Suprapubic skin (tissue), 4 donors: ENCODE data around the gene PGPEP1. TPM values are rescaled to one million over a fixed set of nuclear protein-coding genes. Genes with fewer than 3 reads are reported as not detected.
"Not testable (repeated sequence)": the region's sequence is repeated elsewhere in the genome, so short reads cannot be mapped to it uniquely, and the experiment has no call there.

Source experiments
- DNase-seq, 2 donors: peaks; one replicate each; pipeline ENCODE4 v3.0.0-alpha.2; 2019; ENCODE audit warnings: low spot score in 2 of 2
- H3K27ac ChIP-seq: fragments of 200-600 bp; sonication (generic); one replicate; pipeline ENCODE4 v1.5.1; 2019
- H3K27me3 ChIP-seq: fragments of 200-600 bp; sonication (generic); one replicate; pipeline ENCODE4 v1.5.1; 2019
- H3K36me3 ChIP-seq: fragments of 200-600 bp; sonication (generic); one replicate; pipeline ENCODE4 v1.5.1; 2019
- H3K4me1 ChIP-seq: fragments of 200-600 bp; sonication (generic); one replicate; pipeline ENCODE4 v1.5.1; 2019
- H3K4me3 ChIP-seq: fragments of 200-600 bp; sonication (generic); one replicate; pipeline ENCODE4 v1.5.1; 2019; ENCODE audit warnings: mild to moderate bottlenecking
- H3K9me3 ChIP-seq: fragments of 200-600 bp; sonication (generic); one replicate; pipeline ENCODE4 v1.5.1; 2019
- EP300 ChIP-seq: sonication (generic); formaldehyde crosslinking; IDR thresholded peaks from one replicate; pipeline ENCODE4 v1.6.1; 2017; ENCODE audit warnings: antibody characterized with exemption
- POLR2A ChIP-seq, 2 donors: fragments of 450-650 bp; IDR thresholded peaks; one replicate each; pipeline ENCODE4 v1.6.1; 2017; ENCODE audit warnings: antibody characterized with exemption in 2 of 2, mild to moderate bottlenecking in 2 of 2, moderate library complexity in 2 of 2
- POLR2AphosphoS5 ChIP-seq, 3 donors: sonication (generic); formaldehyde crosslinking; IDR thresholded peaks; one replicate each; pipeline ENCODE4 v1.6.1; 2017; ENCODE audit warnings: antibody characterized with exemption in 3 of 3
- WGBS: methylation state at CpG from one replicate; pipeline ENCODE4 v1.1.5; 2018; 5-methylcytosine and 5-hydroxymethylcytosine counted together
- total RNA-seq, 4 donors: library from RNA; depleted of rRNA; stranded (reverse); fragments of >200 nt; gene quantifications; one replicate each; pipeline ENCODE4 v1.1.0, GENCODE V29; 2016
- TF ChIP-seq, protein P1 (sequence below), 2 donors: fragments of 200-600 bp in 1 of 2; fragments of 450-650 bp in 1 of 2; sonication (generic) in 1 of 2; IDR thresholded peaks; one replicate each; pipeline ENCODE4 v1.5.1; 2016 to 2019; ENCODE audit warnings: antibody characterized with exemption in 2 of 2, mild to moderate bottlenecking in 1 of 2, moderate library complexity in 1 of 2

The PGPEP1 gene
- total RNA-seq, 4 donors from 2014 or later: 4.6 to 8.0 (median 7.6) TPM

DNA sequence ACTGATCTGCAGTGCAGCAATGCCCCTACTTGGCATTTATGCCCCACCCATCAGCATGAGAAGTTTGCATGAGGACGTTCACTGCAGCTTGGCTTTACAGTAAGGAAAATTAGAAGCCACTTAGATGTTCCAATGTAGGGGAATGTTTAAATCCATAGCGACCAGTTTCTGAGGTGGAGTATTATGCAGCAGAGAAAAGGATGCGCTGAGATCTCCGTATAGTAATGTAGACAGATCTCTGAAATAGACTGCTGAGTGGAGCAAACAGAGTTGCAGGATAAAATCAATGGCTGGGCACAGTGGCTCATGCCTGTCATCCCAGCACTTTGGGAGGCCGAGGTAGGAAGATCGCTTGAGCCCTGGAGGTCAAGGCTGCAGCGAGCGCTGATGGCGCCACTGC lies 10.1 kb downstream of the PGPEP1 start:
- DNase-seq: no peak
- H3K27me3 ChIP-seq: no peaks in the 10 kb centered on the region
- 85% methylated on average over 9 of the region's 9 CpGs for WGBS
- H3K27ac ChIP-seq: no peak overlapping the region
- no peak overlapping the region for H3K4me3 ChIP-seq
- H3K4me1 ChIP-seq: no peaks in the 10 kb centered on the region
- TF ChIP-seq POLR2AphosphoS5 (IDR thresholded peaks at IDR 0.05): no peak
- TF ChIP-seq, protein P1, sequence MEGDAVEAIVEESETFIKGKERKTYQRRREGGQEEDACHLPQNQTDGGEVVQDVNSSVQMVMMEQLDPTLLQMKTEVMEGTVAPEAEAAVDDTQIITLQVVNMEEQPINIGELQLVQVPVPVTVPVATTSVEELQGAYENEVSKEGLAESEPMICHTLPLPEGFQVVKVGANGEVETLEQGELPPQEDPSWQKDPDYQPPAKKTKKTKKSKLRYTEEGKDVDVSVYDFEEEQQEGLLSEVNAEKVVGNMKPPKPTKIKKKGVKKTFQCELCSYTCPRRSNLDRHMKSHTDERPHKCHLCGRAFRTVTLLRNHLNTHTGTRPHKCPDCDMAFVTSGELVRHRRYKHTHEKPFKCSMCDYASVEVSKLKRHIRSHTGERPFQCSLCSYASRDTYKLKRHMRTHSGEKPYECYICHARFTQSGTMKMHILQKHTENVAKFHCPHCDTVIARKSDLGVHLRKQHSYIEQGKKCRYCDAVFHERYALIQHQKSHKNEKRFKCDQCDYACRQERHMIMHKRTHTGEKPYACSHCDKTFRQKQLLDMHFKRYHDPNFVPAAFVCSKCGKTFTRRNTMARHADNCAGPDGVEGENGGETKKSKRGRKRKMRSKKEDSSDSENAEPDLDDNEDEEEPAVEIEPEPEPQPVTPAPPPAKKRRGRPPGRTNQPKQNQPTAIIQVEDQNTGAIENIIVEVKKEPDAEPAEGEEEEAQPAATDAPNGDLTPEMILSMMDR (IDR thresholded peaks at IDR 0.05): no peak
- TF ChIP-seq POLR2A (IDR thresholded peaks at IDR 0.05): no peak
- no peak for TF ChIP-seq EP300
- H3K36me3 ChIP-seq: no peaks in the 10 kb centered on the region
- H3K9me3 ChIP-seq: no peaks in the 10 kb centered on the region

DNA sequence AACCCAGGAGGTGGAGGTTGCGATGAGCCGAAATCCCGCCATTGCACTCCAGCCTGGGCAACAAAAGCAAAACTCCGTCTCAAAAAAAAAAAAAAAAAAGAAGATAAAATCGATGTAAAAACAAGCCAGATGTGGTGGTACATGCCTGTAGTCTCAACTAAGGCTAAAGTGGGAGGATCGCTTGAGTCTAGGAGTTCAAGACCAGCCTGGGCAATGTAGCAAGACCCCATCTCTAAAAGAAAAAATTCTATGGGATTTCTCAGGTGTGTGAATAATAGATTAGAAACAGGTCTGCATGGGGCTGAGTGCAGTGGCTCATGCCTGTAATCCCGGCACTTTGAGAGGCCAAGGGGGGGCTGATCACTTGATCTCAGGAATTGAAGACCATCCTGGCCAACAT lies 11.1 kb downstream of the PGPEP1 start:
- 94% methylated on average over 7 of the region's 7 CpGs for WGBS

DNA sequence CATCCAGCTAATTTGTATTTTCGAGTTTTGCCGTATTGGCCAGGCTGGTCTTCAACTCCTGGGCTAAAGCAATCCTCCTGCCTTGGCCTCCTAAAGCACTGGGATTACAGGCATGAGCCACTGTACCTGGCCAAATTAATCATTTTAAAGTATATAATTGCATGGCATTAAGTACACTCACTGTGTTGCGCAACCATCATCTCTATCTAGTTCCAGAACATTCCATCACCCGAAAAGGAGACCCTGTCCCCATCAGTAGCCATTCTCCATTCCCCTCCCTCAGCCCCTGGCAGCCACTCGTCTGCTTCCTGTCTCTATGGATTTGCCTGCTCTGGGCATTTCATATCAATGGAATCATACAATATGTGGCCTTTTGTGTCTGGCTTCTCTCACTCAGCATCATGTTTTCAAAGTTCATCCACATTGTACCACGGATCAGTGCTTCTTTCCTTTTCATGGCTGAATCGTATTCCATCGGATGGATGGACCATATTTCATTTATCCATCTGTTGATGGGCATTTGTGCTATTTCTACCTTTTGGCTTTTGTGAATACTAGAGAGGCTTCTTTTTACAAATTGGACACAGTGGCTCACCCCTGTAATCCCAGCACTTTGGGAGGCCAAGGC lies 13.1 kb downstream of the PGPEP1 start:
- Histone ChIP-seq H3K4me3 (no peak overlapping the region), H3K36me3 (peaks cover 22% of the 10 kb centered on the region), H3K4me1 (no peaks in the 10 kb centered on the region), H3K9me3 (no peaks in the 10 kb centered on the region), H3K27me3 (no peaks in the 10 kb centered on the region), H3K27ac (no peak overlapping the region)
- 93% methylated on average over 8 of the region's 8 CpGs for WGBS
- TF ChIP-seq, protein P1 (IDR thresholded peaks at IDR 0.05): no peak
- TF ChIP-seq EP300 (no peak), POLR2A (IDR thresholded peaks at IDR 0.05) (no peak), POLR2AphosphoS5 (IDR thresholded peaks at IDR 0.05) (no peak)
- no peak for DNase-seq

More for the DNA sequence above, 11.1 kb downstream of the PGPEP1 start:
- no peak for TF ChIP-seq POLR2AphosphoS5 (IDR thresholded peaks at IDR 0.05)
- H3K36me3 ChIP-seq: peaks cover 7% of the 10 kb centered on the region
- H3K4me3 ChIP-seq: no peak overlapping the region
- H3K4me1 ChIP-seq: no peaks in the 10 kb centered on the region
- DNase-seq: no peak
- no peaks in the 10 kb centered on the region for H3K27me3 ChIP-seq
- H3K27ac ChIP-seq: no peak overlapping the region
- H3K9me3 ChIP-seq: no peaks in the 10 kb centered on the region

DNA sequence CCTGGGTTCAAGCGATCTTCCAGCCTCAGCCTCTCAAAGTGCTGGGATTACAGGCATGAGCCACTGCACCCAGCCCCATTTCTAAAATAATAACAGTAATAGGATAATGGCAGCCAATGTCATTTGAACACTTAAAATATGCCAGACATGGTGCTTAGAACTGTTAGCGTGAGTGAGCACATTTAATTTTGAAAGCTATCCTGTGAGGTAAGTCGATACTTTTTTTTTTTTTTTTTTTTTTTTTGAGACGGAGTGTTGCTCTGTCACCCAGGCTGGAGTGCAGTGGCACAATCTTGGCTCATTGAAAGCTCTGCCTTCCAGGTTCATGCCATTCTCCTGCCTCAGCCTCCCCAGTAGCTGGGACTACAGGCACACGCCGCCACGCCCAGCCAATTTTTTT lies 14.3 kb downstream of the PGPEP1 start:
- H3K9me3 ChIP-seq, H3K4me3 ChIP-seq, DNase-seq, H3K27me3 ChIP-seq, H3K27ac ChIP-seq, H3K4me1 ChIP-seq: not testable (repeated sequence)
- 93% methylated on average over 7 of the region's 7 CpGs for WGBS
- peaks cover 30% of the 10 kb centered on the region for H3K36me3 ChIP-seq

DNA sequence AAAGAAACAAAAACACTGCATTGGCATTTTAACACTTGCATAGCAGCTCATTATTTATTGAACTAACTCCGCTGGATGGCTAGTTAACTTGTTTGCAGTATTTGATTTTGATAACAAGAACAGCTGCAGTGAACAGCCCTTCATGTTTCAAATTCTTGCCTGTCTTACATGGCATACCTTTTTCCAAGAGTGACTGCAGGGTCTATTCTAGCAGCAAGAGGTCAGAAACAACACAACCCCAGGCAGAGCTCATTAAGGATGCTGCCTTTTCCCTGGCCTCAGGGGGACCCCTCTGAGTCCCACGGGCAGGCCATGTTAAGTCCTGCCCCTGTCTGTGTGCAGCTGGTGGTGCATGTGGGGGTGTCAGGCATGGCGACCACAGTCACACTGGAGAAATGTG lies 16.6 kb downstream of the PGPEP1 start:
- H3K27me3 ChIP-seq: no peaks in the 10 kb centered on the region
- WGBS: 95% methylated on average over 3 of the region's 3 CpGs
- no peaks in the 10 kb centered on the region for H3K4me1 ChIP-seq
- no peak overlapping the region for H3K4me3 ChIP-seq
- TF ChIP-seq POLR2AphosphoS5 (IDR thresholded peaks at IDR 0.05) (no peak), EP300 (no peak), POLR2A (IDR thresholded peaks at IDR 0.05) (no peak)
- TF ChIP-seq, protein P1 (IDR thresholded peaks at IDR 0.05): no peak
- DNase-seq: no peak
- H3K27ac ChIP-seq: no peak overlapping the region
- H3K9me3 ChIP-seq: no peaks in the 10 kb centered on the region
- peaks cover 33% of the 10 kb centered on the region for H3K36me3 ChIP-seq

DNA sequence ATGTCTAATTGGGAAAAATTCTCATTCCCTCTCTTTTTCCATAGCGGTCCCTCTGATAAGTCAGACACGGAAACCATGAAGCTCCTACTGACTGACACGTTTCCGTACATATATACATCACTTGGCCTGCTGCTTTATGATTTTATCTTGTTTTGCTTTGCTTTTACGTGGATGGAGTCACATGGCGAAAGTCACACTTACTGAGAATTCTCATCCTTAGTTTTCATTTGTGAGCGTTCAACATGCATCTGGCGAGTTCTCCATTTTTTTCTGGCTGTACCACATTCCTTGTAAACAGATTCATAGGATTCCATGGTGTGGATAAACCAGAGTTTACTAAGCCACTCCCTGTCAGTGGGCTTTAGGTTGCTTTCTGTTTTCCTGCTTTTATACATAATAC lies 21.2 kb downstream of the PGPEP1 start:
- DNase-seq: no peak
- Histone ChIP-seq H3K9me3 (no peaks in the 10 kb centered on the region), H3K4me1 (peaks cover 11% of the 10 kb centered on the region), H3K36me3 (peaks cover 25% of the 10 kb centered on the region), H3K4me3 (no peak overlapping the region), H3K27me3 (no peaks in the 10 kb centered on the region), H3K27ac (no peak overlapping the region)
- no peak for TF ChIP-seq EP300
- TF ChIP-seq, protein P1 (IDR thresholded peaks at IDR 0.05): no peak
- no peak for TF ChIP-seq POLR2A (IDR thresholded peaks at IDR 0.05)
- TF ChIP-seq POLR2AphosphoS5 (IDR thresholded peaks at IDR 0.05): no peak
- WGBS: 96% methylated on average over 8 of the region's 8 CpGs
